ENCODE data around the gene RNU1-3.

DNA sequence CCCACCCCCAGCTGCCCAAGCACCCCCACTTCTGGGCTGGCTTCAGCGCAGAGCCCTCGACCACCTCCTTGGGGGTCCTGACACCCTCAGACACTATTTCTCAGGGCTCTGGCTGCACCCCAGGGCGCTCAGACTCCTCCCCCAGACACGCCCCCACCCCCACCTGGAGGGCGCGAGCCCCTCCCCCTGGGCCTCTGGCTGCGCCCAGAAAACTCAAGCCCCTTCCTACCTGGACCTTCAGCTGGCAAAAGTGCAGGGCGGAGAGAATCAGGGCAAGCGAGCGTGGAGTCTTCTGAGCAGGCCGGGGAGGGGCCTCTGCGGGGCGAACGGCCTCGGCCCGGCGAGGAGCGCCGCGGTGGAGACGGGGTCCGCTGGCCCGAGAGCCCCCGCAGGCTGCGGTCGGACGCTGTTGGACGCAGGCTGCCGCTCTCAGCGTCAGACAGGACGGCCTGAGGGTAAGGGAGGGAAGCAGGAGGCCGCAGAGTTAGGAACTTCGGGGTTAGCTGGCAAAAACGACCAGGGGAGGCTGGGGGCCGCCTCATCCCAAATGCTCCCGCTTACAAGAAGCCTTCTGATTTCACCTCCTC lies 36.0 kb downstream of the RNU1-3 start:
- no peak for TF ChIP-seq YY1 (IDR thresholded peaks at IDR 0.05; ENCODE audit: extremely low read depth, insufficient replicate concordance, low read depth, low read length)
- TF ChIP-seq CEBPB (IDR thresholded peaks at IDR 0.05; ENCODE audit: low read depth) = no peak
- TF ChIP-seq POLR2A (IDR thresholded peaks at IDR 0.05; ENCODE audit: borderline replicate concordance, extremely low read depth, insufficient read depth, insufficient read length) = no peak

Measured in HCT116 (cell line).